Cardiac muscle cell (in vitro differentiated cells and primary cell): Measurements from ENCODE around the gene RAD52. TPM values are rescaled to one million over a fixed set of nuclear protein-coding genes. Genes with fewer than 3 reads are reported as not detected.

Source experiments
- DNase-seq, 2 donors: peaks; one replicate each; pipeline versions ENCODE4 v3.0.0 to v3.0.0-alpha.2; 2010 to 2017; ENCODE audit warnings: low read depth in 1 of 2, low spot score in 1 of 2
- H3K27ac ChIP-seq: fragments of 200-600 bp; sonication (generic); 2 replicates; pipeline ENCODE4 v1.5.1; 2016
- H3K27me3 ChIP-seq: fragments of 200-600 bp; sonication (generic); 2 replicates; pipeline ENCODE4 v1.6.0; 2016; ENCODE audit warnings: control low read depth
- H3K36me3 ChIP-seq: fragments of 200-600 bp; sonication (generic); 2 replicates; pipeline ENCODE4 v1.5.1; 2016; ENCODE audit warnings: control low read depth
- H3K4me1 ChIP-seq: fragments of 200-600 bp; sonication (generic); 2 replicates; pipeline ENCODE4 v1.8.1; 2017; ENCODE audit warnings: low read depth, mild to moderate bottlenecking, mixed run types
- H3K4me3 ChIP-seq: fragments of 200-600 bp; sonication (generic); 2 replicates; pipeline ENCODE4 v1.5.1; 2016; ENCODE audit warnings: mild to moderate bottlenecking
- H3K9me3 ChIP-seq: fragments of 200-600 bp; sonication (generic); 2 replicates; pipeline ENCODE4 v1.5.1; 2017; ENCODE audit warnings: low read depth, mild to moderate bottlenecking, control low read depth
- polyA plus RNA-seq: library from polyadenylated mRNA; unstranded; fragments of >200 nt; fragmentation: Nextera tagmentation; extraction: Ambion mirVana; gene quantifications from 2 replicates; pipeline ENCODE4 v1.2.1, GENCODE V29; 2016
- total RNA-seq: library from RNA; depleted of rRNA; stranded (reverse); fragments of >200 nt; gene quantifications from 2 replicates; pipeline ENCODE4 v1.2.3, GENCODE V29; 2016
- TF ChIP-seq, protein P1 (sequence below): IDR thresholded peaks from 2 replicates; pipeline ENCODE4 v1.5.1; 2012; ENCODE audit warnings: low read depth, mild to moderate bottlenecking, low read length

Gene RAD52
- total and polyA plus RNA-seq, 2 experiments from 2014 or later, result 11.2 to 49.8 TPM

GRCh38 chr12:991350-992333 is 42.1 kb upstream of the RAD52 start:
- TF ChIP-seq, protein P1, sequence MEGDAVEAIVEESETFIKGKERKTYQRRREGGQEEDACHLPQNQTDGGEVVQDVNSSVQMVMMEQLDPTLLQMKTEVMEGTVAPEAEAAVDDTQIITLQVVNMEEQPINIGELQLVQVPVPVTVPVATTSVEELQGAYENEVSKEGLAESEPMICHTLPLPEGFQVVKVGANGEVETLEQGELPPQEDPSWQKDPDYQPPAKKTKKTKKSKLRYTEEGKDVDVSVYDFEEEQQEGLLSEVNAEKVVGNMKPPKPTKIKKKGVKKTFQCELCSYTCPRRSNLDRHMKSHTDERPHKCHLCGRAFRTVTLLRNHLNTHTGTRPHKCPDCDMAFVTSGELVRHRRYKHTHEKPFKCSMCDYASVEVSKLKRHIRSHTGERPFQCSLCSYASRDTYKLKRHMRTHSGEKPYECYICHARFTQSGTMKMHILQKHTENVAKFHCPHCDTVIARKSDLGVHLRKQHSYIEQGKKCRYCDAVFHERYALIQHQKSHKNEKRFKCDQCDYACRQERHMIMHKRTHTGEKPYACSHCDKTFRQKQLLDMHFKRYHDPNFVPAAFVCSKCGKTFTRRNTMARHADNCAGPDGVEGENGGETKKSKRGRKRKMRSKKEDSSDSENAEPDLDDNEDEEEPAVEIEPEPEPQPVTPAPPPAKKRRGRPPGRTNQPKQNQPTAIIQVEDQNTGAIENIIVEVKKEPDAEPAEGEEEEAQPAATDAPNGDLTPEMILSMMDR, result no peak
- DNase-seq, result no peak
- peak overlapping the region; percentile 97 for H3K27ac ChIP-seq
- no peaks in the 10 kb centered on the region for H3K9me3 ChIP-seq
- H3K36me3 ChIP-seq, result no peaks in the 10 kb centered on the region
- peaks cover 28% of the 10 kb centered on the region for H3K4me1 ChIP-seq
- H3K4me3 ChIP-seq, result peak overlapping the region; percentile 99
- no peaks in the 10 kb centered on the region for H3K27me3 ChIP-seq

- H3K4me1 ChIP-seq, result peaks cover 28% of the 10 kb centered on the region
- DNase-seq, result peak; percentile 92 to 94
- no peaks in the 10 kb centered on the region for H3K9me3 ChIP-seq
- H3K27me3 ChIP-seq, result no peaks in the 10 kb centered on the region
- H3K27ac ChIP-seq, result peak within 1 kb of the TSS; percentile 97
- H3K36me3 ChIP-seq, result no peaks in the 10 kb centered on the region
- H3K4me3 ChIP-seq, result peak within 1 kb of the TSS; percentile 99
- TF ChIP-seq, protein P1, result no peak
These were observed 41.3 kb upstream of the RAD52 start, which contains the start of gene ERC1 for GRCh38 chr12:990661-991349. TSS of gene ERC1 (plus strand) at chr12:991223. CDS start at chr12:1027904, 36,681 bp downstream.

- TF ChIP-seq, protein P1, result no peak
- Histone ChIP-seq H3K9me3 (no peaks in the 10 kb centered on the region), H3K27ac (peak overlapping the region; percentile 97), H3K4me3 (peak overlapping the region; percentile 99), H3K4me1 (peaks cover 28% of the 10 kb centered on the region), H3K27me3 (no peaks in the 10 kb centered on the region), H3K36me3 (no peaks in the 10 kb centered on the region)
- peak; percentile 74 for DNase-seq
These were observed 40.5 kb upstream of the RAD52 start for GRCh38 chr12:989751-990660.

DNA sequence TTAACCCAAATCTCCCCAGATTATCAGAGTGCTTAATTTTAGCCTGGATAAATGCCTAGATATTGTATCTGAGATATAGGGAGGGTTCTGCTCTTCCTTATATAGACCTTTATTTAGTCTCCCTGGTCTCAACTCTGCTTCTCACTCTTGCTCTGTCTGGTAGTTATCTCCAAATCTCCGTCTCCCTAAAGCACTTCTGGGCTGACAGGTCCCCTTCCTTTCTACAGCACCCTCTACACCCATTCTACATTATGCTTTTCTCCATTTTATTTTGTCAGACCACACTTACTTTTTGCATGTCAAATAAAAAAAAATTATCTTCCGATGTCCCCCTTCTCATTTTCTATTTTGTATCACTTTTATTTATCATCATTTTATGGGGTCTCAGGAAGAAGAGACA is 39.6 kb upstream of the RAD52 start:
- Histone ChIP-seq H3K4me1 (peaks cover 28% of the 10 kb centered on the region), H3K27ac (peak overlapping the region; percentile 97), H3K4me3 (peak overlapping the region; percentile 99), H3K27me3 (no peaks in the 10 kb centered on the region), H3K36me3 (no peaks in the 10 kb centered on the region), H3K9me3 (no peaks in the 10 kb centered on the region)
- no peak for DNase-seq
- TF ChIP-seq, protein P1, result no peak

DNA sequence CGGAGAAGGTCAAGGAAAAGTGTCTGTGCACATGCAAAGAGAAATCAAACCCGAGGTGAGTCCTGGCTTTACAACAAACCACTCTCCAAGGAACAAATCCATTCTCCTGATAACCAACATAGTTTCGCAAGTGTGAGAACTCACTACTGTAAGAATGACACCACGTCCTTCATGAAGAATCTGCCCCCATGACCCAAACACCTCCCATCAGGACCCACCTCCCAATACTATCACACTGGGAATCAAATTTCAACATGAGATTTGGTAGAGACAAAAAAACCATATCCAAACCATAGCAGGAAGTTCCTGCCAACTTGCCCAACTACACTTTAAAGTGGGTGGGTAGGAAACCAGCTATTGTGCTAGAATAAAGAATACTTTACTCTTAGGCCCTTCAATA is 39.2 kb upstream of the RAD52 start:
- peaks cover 28% of the 10 kb centered on the region for H3K4me1 ChIP-seq
- H3K36me3 ChIP-seq, result no peaks in the 10 kb centered on the region
- DNase-seq, result no peak
- H3K9me3 ChIP-seq, result no peaks in the 10 kb centered on the region
- TF ChIP-seq, protein P1, result no peak
- H3K4me3 ChIP-seq, result no peak overlapping the region
- no peaks in the 10 kb centered on the region for H3K27me3 ChIP-seq
- H3K27ac ChIP-seq, result peak overlapping the region; percentile 97
